Left ventricle myocardium superior (tissue), 1 donor: ENCODE results near the gene TGIF1. TPM values are rescaled to one million over a fixed set of nuclear protein-coding genes. Genes with fewer than 3 reads are reported as not detected.
A peak's percentile ranks its signal among the peaks of the same experiment; 100 is the strongest.

Source experiments
- ATAC-seq: fragments of 200-7000 bp; cut with Tn5 transposase; one replicate; pipeline ENCODE4 v1.9.1; 2020; ENCODE audit warnings: mild to moderate bottlenecking, moderate library complexity
- DNase-seq: peaks from one replicate; pipeline ENCODE4 v3.0.0-alpha.2; 2020
- intact Hi-C: fragments of 100-400 bp; cut with micrococcal nuclease; formaldehyde crosslinking; loops from one replicate; pipeline ENCODE4 v1.11.0; 2022
- total RNA-seq: library from RNA; stranded (reverse); fragmentation: NEBNext Ultra II Directional; extraction: Animal tissue kit (Norgen Biotek cat#: 25700); gene quantifications from one replicate; pipeline ENCODE4 v1.2.1, GENCODE V29; 2021
- donor health status: DM: no; HTN: yes; CAD: no; lungs with severe emphysema.

Gene TGIF1
- total RNA-seq, 1 donor from 2014 or later, result 10.0 TPM

DNA sequence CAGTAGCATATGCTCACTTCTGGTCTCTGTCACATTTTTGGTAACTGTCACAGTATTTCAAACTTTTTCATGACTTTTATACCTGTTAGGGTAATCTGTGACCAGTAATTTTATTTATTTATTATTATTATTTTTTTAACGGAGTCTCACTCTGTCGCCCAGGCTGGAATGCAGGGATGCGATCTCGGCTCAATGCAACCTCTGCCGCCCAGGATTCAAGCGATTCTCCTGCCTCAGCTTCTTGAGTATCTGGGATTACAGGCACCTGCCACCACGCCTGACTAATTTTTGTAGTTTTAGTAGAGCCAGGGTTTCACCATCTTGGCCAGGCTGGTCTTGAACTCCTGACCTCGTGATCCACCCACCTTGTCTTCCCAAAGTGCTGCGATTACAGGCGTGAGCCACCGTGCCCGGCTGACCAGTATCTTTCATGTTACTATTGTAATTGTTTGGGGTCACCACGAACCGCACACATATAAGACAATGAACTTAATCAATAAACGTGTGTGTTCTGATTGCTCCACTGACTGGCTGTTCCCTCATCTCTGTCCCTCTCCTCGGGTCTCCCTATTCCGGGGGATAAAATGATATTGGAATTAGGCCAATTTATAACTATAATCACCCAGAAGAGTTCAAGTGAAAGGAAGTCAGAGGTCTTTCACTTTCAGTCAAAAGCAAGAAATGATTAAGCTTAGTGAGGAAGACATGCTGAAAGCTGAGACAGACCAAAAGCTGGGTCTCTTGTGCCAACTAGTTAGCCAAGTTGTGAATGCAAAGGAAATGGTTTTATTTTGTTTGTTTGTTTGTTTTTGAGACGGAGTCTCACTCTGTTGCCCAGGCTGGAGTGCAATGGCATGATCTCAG is 22.9 kb downstream of the TGIF1 start:
- ATAC-seq, result no peak
- intact Hi-C loops, result no loop called here
- no peak for DNase-seq

- no peak for ATAC-seq
- intact Hi-C loops, result no loop called here
- DNase-seq, result no peak
Observed at GRCh38 chr18:3478262-3478978, 28.4 kb downstream of the TGIF1 start.

DNA sequence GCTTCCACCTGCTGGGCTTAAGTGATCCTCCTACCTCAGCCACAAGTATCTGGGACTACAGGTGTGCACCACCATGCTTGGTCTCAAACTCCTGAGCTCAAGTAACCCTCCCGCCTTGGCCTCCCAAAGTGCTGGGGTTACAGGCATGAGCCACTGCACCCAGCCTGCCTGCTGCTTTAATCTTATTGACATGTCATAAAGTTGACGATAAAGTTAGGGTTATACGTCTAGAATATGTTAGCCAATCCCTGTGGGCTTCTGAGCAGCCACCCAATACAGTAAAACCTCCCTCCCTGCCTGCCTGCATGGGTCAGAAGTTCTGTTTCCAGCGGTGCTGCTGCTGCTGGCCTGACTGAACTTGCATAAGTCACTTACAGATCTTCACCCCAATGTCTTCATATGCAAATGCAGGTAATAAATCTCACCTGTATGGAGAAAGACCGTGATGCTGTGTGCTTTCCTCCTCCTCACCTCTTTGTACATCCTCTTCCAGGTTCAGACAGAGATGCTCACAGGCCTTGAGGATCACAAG is 30.1 kb downstream of the TGIF1 start:
- intact Hi-C loops, result no loop called here
- ATAC-seq, result no peak
- no peak for DNase-seq

DNA sequence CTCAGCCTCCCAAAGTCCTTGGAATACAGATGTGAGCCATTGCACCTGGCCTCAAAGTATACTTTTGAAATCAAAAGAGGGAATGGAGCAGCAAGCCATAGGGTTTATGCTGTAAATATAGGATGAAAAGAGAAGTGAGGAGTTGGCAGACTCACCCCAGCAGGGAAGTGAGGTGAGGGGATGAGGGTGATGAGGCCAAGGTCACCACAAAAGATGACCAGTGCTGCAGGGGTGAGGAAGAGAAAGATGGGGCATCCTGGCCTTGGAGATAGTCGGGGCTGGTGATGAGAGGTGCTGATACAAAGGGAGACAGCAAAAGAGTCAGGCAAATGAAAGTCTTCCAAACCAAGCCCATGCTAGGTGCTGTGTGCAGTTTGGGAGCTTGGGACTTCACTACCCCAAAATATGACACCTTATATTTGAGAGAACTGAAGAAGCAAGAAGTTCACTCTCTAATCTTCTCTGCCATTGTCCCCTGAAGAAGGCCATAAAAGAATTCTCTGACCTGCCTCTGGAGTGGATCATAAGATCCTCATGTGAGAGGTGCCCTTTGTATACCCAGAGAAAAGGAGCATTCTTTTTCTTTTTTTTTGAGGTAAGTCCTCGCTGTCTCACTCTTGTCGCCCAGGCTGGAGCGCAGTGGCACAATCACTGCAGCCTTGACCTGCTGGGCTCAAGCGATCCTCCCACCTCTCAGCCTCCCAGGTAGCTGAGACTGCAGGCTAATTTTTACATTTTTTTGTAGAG is 31.0 kb downstream of the TGIF1 start:
- ATAC-seq, result no peak
- no peak for DNase-seq
- intact Hi-C loops, result no loop called here

GRCh38 chr18:3481696-3482210 is 31.8 kb downstream of the TGIF1 start:
- intact Hi-C loops, result no loop called here
- ATAC-seq (peak; percentile 51), DNase-seq (no peak)

DNA sequence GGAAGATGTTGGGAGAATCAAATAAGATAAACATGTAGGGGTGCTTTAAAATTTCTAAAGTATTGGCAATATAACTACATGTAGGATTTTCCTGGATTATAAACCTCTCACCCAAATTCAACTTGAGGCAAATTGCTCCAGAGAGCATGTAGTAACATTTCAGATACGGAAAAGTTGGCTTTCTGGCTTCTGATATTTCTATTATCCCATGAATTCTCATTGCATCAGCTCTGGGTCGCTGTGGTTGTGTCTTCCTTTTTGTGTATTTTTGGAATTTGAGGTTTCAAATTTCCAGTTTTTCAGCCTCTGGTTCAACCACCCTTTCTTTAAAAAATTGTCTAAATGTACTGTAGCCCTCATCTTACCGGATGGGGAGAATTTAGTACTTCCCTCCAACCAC is 32.3 kb downstream of the TGIF1 start:
- no peak for ATAC-seq
- DNase-seq, result no peak
- intact Hi-C loops, result no loop called here

DNA sequence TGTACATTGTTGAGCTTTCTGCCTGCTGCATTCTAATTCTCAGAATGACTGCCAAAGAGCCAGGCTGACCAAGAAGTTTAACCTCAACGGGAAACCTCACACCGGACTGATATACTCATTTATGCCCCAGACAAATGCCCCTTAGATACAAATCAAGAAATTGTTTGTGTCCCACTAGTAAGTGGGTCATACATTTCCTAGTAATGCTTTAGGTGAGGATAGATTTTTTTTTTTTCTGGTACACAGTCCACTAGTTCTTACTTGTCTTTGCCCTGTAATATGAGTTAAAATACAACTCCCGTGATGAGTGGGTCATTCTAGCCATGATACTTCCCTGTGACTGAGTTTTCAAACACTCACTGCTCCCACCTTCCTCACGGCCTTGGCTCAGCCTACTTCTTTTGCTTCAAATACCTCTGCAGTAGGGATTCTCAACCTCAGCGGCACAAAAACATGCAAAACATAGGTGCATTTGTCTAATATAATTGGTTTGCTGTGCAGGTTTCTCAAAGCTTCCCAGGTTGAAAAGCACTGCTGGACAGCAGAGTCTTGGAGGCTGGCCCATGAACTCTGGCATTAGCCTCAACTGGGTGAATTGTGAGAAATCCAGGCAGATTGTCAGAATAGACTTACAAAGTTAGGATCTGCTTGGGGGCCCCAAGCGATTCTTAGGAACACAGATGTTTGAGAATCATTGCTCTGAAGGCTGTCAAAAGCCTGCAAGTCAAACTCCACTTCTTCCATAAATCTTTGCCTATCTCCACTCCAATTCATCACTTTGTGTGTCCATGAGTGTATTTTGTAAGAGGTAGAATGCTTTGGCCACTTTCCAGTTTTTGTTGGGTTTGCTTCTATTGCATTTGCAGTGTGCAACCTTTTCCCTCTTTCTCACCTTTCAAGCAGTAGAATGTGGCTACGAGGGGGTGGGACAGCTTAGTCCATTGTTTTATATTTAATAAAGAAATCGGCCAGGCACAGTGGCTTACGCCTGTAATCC is 35.5 kb downstream of the TGIF1 start:
- intact Hi-C loops, result no loop called here
- no peak for DNase-seq
- no peak for ATAC-seq

- ATAC-seq, result no peak
Observed at GRCh38 chr18:3486512-3486911, 36.5 kb downstream of the TGIF1 start.

GRCh38 chr18:3489462-3489861 is 39.5 kb downstream of the TGIF1 start:
- DNase-seq (no peak), ATAC-seq (no peak)
- intact Hi-C loops, result no loop called here

More at GRCh38 chr18:3486512-3486911, 36.5 kb downstream of the TGIF1 start:
- no peak for DNase-seq
- intact Hi-C loops, result no loop called here

- no peak for ATAC-seq
- DNase-seq, result no peak
- intact Hi-C loops, result no loop called here
Observed at GRCh38 chr18:3491981-3492555, 42.1 kb downstream of the TGIF1 start.

GRCh38 chr18:3492721-3493120 is 42.7 kb downstream of the TGIF1 start:
- DNase-seq (no peak), ATAC-seq (no peak)
- intact Hi-C loops, result no loop called here

GRCh38 chr18:3493501-3494244 is 43.7 kb downstream of the TGIF1 start:
- DNase-seq, result no peak
- ATAC-seq, result no peak
- intact Hi-C loops, result no loop called here

GRCh38 chr18:3494245-3494526 is 44.2 kb downstream of the TGIF1 start:
- ATAC-seq, result no peak
- DNase-seq, result no peak
- intact Hi-C loops, result no loop called here

GRCh38 chr18:3494569-3494968 is 44.6 kb downstream of the TGIF1 start:
- no peak for ATAC-seq
- DNase-seq, result no peak
- intact Hi-C loops, result no loop called here

DNA sequence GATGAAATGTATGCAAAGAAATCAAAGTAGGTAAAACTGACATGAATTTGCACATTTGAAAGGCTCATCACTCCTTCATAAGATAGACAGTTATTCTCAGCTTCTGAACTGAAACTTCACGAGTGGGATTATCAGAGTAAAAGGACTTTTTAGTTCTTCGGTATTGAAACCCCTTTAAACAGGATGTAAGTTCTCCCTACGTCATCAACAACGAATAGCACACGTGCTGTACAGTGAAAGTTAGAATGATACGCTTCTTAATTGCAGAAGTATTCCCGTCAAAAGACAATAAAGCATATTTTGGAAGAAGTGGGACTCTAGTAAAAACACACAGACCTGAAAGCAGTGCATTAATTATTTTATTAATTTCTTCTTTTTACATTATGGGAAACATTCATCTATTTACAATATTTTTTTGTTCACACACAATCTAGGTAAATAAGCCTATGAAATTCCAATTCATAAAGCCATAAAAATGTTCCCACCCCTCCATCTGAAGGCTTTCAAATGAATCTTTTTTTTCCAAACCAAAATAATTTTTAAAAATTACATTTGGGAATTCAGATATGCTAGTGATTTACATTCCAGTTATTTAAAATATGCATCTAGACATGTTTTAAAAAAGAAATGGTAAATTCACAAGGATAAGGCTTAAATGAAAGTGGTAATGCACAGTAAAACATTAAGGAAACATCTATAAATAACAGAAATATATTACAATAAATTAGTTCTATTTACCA is 45.9 kb downstream of the TGIF1 start:
- ATAC-seq (no peak), DNase-seq (no peak)
- intact Hi-C loops, result no loop called here

DNA sequence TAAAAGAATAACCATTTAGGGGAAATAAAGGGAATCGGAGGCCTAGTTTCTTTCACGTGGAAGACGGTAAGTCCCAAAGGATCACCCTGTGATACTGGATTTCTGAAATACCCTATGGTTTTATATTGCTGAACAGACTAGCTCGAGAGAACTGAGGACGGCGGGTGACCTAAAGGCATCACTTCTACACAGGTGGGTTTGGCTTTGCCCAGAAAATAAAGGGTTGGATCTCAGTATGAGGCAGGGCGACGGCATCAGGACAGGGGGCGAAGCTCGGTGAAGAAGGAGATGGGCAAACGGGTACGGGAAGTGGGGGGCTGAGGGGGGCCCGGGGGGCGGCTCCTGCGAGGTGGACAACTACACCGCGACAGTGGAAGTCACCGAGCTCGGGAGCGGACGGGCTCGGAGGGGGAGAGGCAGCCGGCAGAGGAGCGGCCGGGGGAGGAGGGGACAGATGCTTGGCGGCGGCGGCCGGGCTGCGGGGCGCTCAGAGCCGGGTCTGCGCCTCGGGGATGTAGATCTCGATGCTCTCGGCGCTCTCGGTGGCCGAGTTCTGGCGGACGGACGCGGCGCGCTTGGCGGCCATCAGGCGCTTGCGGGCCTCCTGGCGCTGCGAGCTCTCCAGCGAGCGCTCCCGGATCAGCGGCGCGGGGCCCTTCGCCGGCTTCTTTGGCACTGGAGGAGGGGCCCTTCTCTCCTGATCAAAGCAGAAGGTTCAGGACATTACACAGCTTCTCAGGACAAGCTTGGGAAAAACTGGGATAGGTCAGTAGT is 48.9 kb downstream of the TGIF1 start:
- ATAC-seq, result peak; percentile 74

More for the DNA sequence above, 48.9 kb downstream of the TGIF1 start:
- intact Hi-C loops, result no loop called here
- DNase-seq, result peak; percentile 60
